Fibroblast of the aortic adventitia (primary cell): Measurements from ENCODE around the gene GRAP2. TPM values are rescaled to one million over a fixed set of nuclear protein-coding genes. Genes with fewer than 3 reads are reported as not detected.

ENCODE experiments used
- DNase-seq: peaks from one replicate; pipeline ENCODE4 v3.0.0-alpha.2; 2010; ENCODE audit warnings: low read depth
- H3K4me3 ChIP-seq: 2 replicates; pipeline ENCODE4 v1.5.1; 2011; ENCODE audit warnings: low read depth, mild to moderate bottlenecking, control low read depth, low read length, moderate library complexity
- total RNA-seq: library from RNA; depleted of rRNA; stranded (reverse); fragments of >200 nt; gene quantifications from 2 replicates; pipeline ENCODE4 v1.2.3, GENCODE V29; 2012; ENCODE audit warnings: low replicate concordance
- TF ChIP-seq, protein P1 (sequence below): IDR thresholded peaks from 2 replicates; pipeline ENCODE4 v1.5.1; 2011; ENCODE audit warnings: mild to moderate bottlenecking, low read length, control low read depth, inconsistent platforms; ENCODE audit not compliant: insufficient read depth

The GRAP2 gene
- total RNA-seq, 1 donor, result not detected

DNA sequence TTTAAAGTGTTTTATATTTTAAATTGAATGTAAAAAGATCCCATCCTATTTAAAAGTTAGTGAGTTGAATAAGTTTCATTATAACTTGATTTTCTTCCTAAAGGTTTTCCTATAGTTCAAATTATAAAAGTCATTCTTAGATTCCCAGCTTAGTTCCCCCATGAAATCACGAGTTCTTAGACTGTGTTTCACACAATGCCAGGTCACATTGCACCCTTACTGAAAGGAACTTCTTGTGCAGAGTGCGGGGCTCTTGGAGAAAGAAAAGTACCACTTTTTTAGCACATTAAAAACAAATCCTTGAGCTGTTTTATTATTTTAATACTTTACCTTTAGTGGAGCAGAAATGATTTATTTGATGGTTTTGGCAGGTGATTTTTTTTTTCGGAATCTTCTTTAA is 15.6 kb downstream of the GRAP2 start:
- TF ChIP-seq, protein P1, sequence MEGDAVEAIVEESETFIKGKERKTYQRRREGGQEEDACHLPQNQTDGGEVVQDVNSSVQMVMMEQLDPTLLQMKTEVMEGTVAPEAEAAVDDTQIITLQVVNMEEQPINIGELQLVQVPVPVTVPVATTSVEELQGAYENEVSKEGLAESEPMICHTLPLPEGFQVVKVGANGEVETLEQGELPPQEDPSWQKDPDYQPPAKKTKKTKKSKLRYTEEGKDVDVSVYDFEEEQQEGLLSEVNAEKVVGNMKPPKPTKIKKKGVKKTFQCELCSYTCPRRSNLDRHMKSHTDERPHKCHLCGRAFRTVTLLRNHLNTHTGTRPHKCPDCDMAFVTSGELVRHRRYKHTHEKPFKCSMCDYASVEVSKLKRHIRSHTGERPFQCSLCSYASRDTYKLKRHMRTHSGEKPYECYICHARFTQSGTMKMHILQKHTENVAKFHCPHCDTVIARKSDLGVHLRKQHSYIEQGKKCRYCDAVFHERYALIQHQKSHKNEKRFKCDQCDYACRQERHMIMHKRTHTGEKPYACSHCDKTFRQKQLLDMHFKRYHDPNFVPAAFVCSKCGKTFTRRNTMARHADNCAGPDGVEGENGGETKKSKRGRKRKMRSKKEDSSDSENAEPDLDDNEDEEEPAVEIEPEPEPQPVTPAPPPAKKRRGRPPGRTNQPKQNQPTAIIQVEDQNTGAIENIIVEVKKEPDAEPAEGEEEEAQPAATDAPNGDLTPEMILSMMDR, result no peak
- H3K4me3 ChIP-seq, result no peak overlapping the region
- no peak for DNase-seq

DNA sequence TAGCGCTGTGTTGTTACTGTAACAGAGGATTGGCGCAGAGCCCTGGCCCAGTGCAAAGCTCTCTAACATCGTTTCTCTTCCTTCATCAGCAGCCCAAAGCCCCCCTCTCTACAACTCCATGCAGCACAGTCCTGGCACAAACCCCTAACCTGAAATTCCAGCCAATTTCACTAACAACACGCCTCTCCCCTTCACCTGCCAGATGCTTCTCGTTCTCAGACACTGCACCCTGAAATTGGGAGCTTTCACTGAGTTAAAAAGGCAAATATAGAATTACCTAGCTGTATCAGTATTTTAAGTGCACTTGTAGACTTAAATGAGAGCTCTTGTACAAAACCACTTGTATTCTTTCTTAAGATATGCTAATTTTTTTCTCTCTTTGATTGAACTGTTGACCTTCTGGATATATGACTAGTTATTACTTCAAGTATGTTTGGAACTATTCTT is 16.3 kb downstream of the GRAP2 start:
- H3K4me3 ChIP-seq, result no peak overlapping the region
- TF ChIP-seq, protein P1, result no peak
- DNase-seq, result no peak

DNA sequence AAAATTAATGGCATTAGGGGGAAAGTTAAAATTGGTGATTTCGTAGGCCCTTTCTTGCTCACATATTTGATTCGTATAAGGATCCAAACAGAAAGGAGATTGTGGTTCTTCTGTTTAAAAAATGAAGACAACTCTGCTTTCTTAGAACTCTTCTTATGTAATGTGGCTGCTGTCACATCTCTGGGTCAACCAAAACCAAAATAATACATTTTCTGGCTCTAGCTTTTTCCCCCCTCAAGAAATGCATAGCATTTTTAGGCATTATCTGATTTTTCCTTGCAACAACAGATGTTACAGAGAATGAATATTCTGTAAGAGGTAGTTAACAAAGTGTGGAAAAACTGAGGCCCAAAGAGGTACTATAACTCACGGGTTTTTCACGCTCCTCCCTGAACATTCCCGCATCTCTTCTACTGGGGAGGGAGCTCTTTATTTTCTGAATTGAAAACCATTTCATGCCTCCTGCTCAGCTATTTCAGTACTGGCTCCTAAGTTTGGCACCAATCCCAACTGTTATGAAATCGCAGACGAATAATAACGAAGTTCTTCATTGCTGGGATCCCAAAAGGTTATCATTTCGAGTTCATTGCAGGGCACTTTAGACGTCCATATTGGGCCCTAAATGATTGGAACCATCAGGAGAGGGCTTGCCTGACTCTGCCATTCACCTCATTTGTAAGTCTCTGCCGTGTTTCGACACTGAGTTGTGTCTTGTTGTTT is 17.1 kb downstream of the GRAP2 start:
- DNase-seq, result peak; percentile 30
- no peak overlapping the region for H3K4me3 ChIP-seq
- TF ChIP-seq, protein P1, result no peak

DNA sequence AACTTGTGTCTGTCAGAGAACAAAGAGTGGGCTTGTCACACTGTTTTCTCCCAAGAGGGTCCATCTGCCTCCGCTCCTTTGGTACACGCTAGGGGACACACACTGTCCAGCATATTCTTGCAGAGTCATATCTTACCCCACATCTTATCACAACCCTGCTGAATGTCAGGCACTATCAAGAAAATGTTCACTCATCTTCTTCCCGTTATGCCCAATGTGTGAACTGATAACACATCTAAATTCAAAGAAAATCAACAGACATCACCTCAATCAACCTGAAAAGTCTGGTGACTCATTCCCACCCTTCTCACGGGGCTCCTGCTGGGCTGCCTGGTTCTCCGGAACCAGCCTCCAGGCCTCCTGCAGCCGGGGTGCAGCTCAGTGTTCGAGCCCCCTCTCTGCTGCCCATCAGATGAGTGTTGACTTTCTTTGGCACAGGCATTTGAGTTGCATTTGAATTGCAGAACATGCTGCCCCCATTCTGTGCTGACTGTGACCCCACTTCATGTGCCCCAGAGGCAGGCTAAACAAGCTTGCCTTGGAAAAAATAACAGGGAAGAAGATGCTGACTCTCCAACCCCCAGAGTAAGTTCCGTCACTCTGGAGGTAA is 19.4 kb downstream of the GRAP2 start:
- TF ChIP-seq, protein P1, result no peak
- H3K4me3 ChIP-seq, result no peak overlapping the region
- no peak for DNase-seq

DNA sequence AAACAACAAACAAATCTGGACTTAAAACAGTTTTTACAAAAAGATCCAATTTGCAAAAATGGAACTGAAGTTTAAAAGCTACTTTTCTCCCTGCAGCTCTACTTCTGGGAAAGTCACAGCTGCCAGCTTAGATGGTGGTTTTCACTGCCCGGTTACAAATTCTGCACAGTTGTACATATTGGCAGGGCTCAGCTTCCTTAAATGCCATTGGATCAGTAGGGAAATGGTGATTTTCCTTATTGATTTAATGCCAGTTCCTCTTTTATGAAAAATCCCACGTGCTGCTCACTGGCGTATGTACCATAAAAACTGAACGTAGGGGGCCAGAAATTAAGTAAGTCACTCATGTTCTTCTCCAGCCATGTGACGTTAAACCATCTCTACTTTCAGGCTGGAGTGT is 22.8 kb downstream of the GRAP2 start:
- TF ChIP-seq, protein P1, result no peak
- no peak overlapping the region for H3K4me3 ChIP-seq
- no peak for DNase-seq

DNA sequence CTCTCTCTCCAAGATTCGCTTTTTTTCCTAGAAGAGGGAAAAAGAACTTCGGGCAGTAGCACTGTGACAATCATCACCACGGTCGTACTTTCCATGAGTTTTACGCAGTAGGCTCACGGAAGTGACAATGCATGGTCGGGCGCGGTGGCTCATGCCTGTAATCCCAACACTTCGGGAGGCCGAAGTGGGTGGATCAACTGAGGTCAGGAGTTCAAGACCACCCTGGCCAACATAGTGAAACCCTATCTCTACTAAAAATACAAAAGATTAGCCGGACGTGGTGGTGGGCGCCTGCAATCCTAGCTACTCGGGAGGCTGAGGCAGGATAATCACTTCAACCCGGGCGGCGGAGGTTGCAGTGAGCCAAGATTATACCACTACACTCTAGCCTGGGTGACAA is 23.4 kb downstream of the GRAP2 start:
- TF ChIP-seq, protein P1, result no peak
- H3K4me3 ChIP-seq, result no peak overlapping the region
- no peak for DNase-seq
